ENCODE results near the gene LECT2.

The LECT2 gene

GRCh38 chr5:135930029-135930948 lies 24.5 kb downstream of the LECT2 start:
- DNase-seq, result no peak

DNA sequence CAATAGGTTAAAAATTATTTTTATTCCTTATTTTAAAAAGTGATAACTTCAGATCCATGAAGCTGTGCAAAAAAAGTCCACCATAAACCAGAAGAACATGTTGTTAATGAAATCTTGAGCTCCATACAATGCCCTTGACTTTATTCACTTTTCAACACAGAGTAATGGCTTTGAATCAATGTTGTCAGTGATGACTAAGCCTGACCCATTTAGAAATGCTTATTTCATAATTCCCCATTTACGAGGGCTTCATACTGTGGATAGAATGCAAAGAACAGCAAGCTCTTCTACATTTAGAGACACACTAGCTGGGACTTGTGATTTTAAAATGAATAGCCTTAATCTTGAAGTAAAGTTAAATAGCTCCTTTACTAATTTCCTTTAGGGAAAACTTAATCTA lies 33.4 kb downstream of the LECT2 start:
- no peak for DNase-seq

GRCh38 chr5:135920199-135920598 lies 34.6 kb downstream of the LECT2 start:
- no peak for DNase-seq

DNA sequence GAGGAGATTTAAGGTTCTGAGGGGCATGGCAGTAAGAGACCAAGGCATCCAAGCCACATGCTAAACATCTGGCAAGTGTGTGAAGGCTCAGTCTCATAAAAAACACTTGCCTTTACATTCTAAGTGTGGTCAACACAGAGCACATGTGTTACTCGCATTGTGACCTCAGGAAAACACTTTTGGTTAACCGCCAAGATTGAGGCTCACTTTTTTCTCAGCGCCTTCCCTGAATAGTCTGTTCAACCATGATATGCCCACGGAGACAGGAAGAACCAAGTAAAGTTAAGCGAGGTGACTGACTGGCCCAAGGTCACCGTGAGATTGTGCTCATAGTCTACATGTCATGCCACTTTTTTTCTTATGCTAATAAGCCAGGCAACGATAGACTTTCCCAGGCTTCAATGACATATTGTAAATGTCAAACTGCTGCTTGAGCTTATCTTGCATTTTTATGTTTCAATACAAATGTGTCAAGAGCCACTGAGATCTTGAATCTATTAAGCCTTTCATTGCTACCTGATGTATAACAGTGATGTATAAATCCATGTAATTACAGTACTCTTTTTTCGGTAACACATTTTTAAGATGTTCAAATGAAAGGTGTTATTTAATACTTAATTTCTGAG lies 38.0 kb downstream of the LECT2 start:
- no peak for DNase-seq

DNA sequence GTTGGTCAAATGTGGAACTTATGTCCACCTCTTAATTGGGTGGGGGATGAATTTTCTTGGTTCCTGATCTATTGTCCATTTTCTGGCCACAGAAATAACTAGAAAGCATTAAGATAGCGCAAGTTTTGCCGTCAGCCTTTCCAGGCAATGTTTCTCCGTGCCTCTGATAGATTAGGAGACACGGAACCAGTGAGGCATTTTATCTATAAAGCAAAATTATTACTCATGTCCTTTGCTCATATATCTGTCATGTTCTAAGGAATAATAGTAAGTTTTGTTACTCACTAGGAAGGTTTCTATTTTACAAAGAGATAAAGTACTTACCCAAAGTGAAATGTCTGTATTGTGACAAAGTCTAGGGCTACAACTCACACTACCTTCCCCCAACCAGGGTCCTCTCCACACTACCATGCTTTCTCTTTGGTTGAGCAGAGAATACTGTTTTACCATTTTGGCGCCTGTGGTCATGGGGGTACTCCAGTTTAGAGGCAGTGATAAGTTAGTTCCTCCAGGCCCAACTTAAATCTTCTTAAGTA lies 39.2 kb downstream of the LECT2 start:
- no peak for DNase-seq

GRCh38 chr5:135913713-135914626 lies 40.8 kb downstream of the LECT2 start:
- DNase-seq, result no peak

GRCh38 chr5:135905144-135905543 lies 49.6 kb downstream of the LECT2 start:
- no peak for DNase-seq

DNA sequence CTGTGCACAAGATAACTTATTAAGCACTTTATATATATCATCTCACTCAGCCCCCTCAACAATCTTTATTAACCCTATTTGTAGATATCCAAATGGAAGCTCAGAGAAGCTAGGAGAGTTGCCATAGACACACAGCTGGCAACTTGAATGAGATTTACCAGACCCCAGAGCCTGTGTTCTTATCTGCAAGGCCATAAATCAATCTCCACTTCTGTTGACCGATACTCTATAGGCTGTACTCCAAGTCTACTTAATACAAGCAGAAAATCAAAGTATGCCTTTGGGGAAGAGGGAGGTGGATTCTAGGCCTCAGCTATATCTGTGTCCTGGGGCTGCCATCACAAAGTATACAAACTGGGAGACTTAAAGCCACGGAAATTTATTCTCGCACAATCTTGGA lies 53.1 kb downstream of the LECT2 start:
- no peak for DNase-seq

- no peak for DNase-seq
These were observed 54.5 kb downstream of the LECT2 start for GRCh38 chr5:135900276-135900675.

DNA sequence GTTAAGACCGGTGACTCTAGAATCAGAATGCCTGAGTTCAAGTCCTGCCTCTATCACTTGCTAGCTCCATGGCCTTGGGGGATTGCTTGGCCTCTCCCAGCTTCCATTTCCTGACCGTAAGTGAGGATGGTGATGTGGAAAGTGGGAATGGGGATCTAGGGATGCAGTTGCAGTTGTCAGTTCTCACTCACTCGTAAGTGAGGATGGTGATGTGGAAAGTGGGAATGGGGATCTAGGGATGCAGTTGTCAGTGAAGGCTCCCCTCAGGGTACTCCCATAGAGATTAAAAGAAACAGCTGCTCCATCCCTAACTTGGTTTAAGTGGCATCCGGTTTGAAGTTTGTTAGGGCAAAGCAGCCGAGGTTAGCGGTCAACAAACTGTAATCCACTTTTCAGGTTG lies 56.1 kb downstream of the LECT2 start:
- no peak for DNase-seq

Data from NCI-H446 treated with DMSO at 0.1 percent for 48 hours (cell line).